ENCODE data around the gene CAPN6. TPM values are rescaled to one million over a fixed set of nuclear protein-coding genes. Genes with fewer than 3 reads are reported as not detected.

The CAPN6 gene
- total RNA-seq, 4 donors from 2014 or later, result 0.60 to 2.2 (median 1.1) TPM

DNA sequence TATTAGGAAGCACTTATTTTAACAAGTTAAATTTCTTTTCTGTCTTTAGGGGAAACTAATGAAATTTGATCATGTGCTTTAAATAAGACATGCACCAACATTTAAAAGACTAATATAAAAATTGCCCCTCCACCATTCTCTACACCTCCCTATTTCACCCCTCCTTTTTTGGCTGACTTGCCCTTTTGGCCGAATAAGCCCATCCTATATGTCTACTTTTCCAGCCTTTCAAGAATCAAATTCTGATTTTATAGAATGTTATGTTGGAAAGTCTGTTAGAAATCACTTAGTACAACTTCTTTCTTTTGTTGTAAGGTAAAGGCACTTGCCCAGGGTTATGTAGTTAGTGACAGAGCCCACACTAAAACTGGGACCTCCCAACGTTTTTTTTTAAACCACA is 1.8 kb downstream of the CAPN6 start:
- DNase-seq (ENCODE audit: low spot score in 2 of 2), result no peak
- H3K4me3 ChIP-seq, result no peak overlapping the region
- no peaks in the 10 kb centered on the region for H3K4me1 ChIP-seq
- H3K27me3 ChIP-seq, result peaks cover 0 to 64% of the 10 kb centered on the region in 2 donors
- no peaks in the 10 kb centered on the region for H3K36me3 ChIP-seq
- WGBS, 2 donors, result 29 to 33% methylated on average over 2 of the region's 2 CpGs
- no peaks in the 10 kb centered on the region for H3K9me3 ChIP-seq
- no peak overlapping the region for H3K27ac ChIP-seq
- no peak for TF ChIP-seq EP300 (IDR thresholded peaks at IDR 0.05)
- TF ChIP-seq, protein P1, sequence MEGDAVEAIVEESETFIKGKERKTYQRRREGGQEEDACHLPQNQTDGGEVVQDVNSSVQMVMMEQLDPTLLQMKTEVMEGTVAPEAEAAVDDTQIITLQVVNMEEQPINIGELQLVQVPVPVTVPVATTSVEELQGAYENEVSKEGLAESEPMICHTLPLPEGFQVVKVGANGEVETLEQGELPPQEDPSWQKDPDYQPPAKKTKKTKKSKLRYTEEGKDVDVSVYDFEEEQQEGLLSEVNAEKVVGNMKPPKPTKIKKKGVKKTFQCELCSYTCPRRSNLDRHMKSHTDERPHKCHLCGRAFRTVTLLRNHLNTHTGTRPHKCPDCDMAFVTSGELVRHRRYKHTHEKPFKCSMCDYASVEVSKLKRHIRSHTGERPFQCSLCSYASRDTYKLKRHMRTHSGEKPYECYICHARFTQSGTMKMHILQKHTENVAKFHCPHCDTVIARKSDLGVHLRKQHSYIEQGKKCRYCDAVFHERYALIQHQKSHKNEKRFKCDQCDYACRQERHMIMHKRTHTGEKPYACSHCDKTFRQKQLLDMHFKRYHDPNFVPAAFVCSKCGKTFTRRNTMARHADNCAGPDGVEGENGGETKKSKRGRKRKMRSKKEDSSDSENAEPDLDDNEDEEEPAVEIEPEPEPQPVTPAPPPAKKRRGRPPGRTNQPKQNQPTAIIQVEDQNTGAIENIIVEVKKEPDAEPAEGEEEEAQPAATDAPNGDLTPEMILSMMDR (IDR thresholded peaks at IDR 0.05), result no peak
- no peak for TF ChIP-seq POLR2A (IDR thresholded peaks at IDR 0.05)

DNA sequence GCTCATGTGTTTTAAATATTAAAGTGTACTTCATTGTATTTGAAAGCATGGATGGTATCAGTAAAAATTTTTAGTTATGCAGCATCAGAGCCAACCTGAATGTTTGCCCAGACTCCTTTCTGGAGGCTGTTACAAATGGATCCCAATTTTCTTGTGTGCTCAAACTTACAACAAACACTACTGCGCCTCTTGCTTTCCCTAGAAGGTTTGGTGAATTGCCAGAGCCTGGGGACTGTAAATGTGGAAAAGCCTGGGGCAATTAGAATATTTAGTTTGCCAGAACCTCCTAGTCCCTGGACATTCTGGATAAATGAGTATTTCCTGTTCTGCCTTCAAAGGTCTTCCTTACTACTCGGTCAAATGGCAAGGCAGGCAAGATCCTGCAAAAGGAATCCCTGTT is 4.8 kb downstream of the CAPN6 start:
- Histone ChIP-seq H3K36me3 (no peaks in the 10 kb centered on the region), H3K4me1 (no peaks in the 10 kb centered on the region), H3K9me3 (no peaks in the 10 kb centered on the region), H3K4me3 (no peak overlapping the region), H3K27ac (no peak overlapping the region), H3K27me3 (peaks cover 0 to 71% of the 10 kb centered on the region in 2 donors)
- no peak for DNase-seq (ENCODE audit: low spot score in 2 of 2)
- TF ChIP-seq POLR2A (IDR thresholded peaks at IDR 0.05), result no peak
- TF ChIP-seq, protein P1 (IDR thresholded peaks at IDR 0.05), result no peak
- no peak for TF ChIP-seq EP300 (IDR thresholded peaks at IDR 0.05)
- 61 to 65% methylated on average over 2 of the region's 2 CpGs for WGBS, 2 donors

DNA sequence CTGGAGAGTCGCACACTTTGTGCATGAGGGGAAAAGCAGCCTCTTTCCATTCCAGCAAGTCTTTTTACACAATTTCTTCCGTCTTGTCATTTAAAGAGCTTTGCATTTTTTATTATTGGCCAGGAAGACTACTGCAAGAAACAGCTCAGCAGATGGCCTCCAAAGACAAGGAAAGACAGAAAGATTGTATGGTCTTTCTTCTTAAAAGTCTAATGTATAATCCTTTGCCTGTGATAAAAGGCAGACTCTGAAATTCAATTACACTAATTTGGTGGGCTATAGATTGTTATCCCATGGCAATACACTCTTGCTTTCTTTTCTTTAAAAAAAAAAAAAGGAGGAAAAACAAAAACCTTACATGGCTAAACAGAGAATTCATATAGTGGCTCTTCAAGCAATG is 5.9 kb downstream of the CAPN6 start:
- Histone ChIP-seq H3K36me3 (no peaks in the 10 kb centered on the region), H3K27me3 (peaks cover 0 to 67% of the 10 kb centered on the region in 2 donors), H3K4me3 (no peak overlapping the region), H3K27ac (no peak overlapping the region), H3K4me1 (no peaks in the 10 kb centered on the region), H3K9me3 (no peaks in the 10 kb centered on the region)
- DNase-seq (ENCODE audit: low spot score in 2 of 2), result no peak
- 60 to 74% methylated on average over 2 of the region's 2 CpGs for WGBS, 2 donors
- TF ChIP-seq, protein P1 (IDR thresholded peaks at IDR 0.05), result no peak
- TF ChIP-seq POLR2A (IDR thresholded peaks at IDR 0.05), result no peak
- TF ChIP-seq EP300 (IDR thresholded peaks at IDR 0.05), result no peak

DNA sequence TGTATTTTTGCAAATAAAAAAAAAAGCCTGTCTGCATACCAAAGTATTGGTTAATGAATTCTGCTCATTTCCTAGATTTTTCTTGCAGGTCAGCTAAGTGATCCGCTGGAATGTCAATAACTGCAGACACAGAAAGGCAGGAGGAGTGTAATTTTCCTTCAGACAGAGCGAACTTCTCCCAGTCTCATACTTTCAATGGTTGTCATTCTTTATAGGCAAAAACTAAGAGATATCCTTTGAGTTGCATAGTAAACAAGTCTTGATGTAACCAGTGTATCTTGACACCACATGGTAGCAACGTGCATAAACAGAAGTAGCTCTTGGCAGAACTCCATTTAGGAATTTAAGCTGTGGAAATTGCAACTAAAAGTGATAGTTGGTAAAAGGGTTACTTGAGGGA is 8.2 kb downstream of the CAPN6 start:
- 27 to 40% methylated on average over 3 of the region's 3 CpGs for WGBS, 2 donors

DNA sequence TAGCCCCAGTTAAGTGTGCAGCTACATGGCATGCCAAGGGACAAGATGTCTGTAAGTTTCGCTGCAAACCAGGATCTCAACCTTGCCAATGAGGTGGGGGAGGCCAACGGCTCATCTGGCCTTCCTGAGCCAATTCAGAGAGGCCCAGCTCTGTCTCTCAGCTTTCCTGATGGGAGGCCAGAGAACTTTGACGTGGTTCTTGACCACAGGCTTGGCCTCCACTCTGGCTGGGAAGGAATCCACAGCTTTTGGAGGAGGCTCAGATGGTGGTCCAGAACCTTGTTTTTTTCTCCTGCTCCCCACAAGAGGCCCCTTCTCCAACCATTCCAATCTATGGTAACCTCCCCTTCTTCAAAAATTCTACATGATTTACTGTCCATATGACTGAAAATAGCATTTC is 9.8 kb downstream of the CAPN6 start:
- Histone ChIP-seq H3K36me3 (no peaks in the 10 kb centered on the region), H3K27me3 (peaks cover 0 to 39% of the 10 kb centered on the region in 2 donors), H3K4me1 (no peaks in the 10 kb centered on the region), H3K27ac (no peak overlapping the region), H3K4me3 (no peak overlapping the region), H3K9me3 (no peaks in the 10 kb centered on the region)
- no peak for DNase-seq (ENCODE audit: low spot score in 2 of 2)
- TF ChIP-seq, protein P1 (IDR thresholded peaks at IDR 0.05), result no peak
- TF ChIP-seq EP300 (IDR thresholded peaks at IDR 0.05) (no peak), POLR2A (IDR thresholded peaks at IDR 0.05) (no peak)
- 62 to 63% methylated on average over 2 to 3 of the region's 3 CpGs for WGBS, 2 donors

More for the DNA sequence above, 8.2 kb downstream of the CAPN6 start:
- Histone ChIP-seq H3K36me3 (no peaks in the 10 kb centered on the region), H3K4me3 (no peak overlapping the region), H3K4me1 (no peaks in the 10 kb centered on the region), H3K27ac (no peak overlapping the region), H3K9me3 (no peaks in the 10 kb centered on the region), H3K27me3 (peaks cover 0 to 46% of the 10 kb centered on the region in 2 donors)
- no peak for DNase-seq (ENCODE audit: low spot score in 2 of 2)
- TF ChIP-seq POLR2A (IDR thresholded peaks at IDR 0.05) (no peak), EP300 (IDR thresholded peaks at IDR 0.05) (no peak)
- TF ChIP-seq, protein P1 (IDR thresholded peaks at IDR 0.05), result no peak
